GM20431 (cell line): ENCODE data around the gene POMP.

Experiments used
- in situ Hi-C: fragments of 300-500 bp; cut with MseI, MboI; formaldehyde crosslinking; loops from one replicate; pipeline ENCODE4 v1.15.0; 2020; ENCODE audit warnings: low sequenced_read_pairs; ENCODE audit not compliant: unreplicated experiment

The POMP gene

GRCh38 chr13:28658796-28659620, at the start of gene POMP:
Gene POMP (plus strand): TSS chr13:28659130. CDS start chr13:28659185, 55 bp downstream.
- in situ Hi-C loops: no loop called here

GRCh38 chr13:28609381-28609780, 49.5 kb upstream of the POMP start:
- in situ Hi-C loops: no loop called here

GRCh38 chr13:28609926-28610325, 49.0 kb upstream of the POMP start:
- in situ Hi-C loops: no loop called here

DNA sequence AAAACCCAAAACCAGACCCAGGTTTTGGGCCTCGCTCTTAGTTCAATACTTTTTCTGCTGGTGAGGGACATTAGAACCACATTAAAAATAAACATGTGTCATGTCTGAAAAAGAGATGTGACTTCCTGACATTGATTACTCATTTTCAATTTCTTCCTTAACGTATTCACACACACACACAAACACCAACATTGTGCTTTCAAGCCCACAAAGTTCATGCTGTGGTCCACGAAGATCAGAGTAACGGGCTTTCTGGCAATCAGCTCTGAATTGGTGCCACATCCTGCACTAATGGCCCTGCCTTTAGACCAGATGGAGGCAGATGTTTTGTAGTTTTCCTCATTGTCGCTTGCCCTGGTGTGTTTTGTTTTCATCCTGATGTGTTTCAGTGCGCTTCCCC, 47.9 kb upstream of the POMP start:
- in situ Hi-C loops: no loop called here

DNA sequence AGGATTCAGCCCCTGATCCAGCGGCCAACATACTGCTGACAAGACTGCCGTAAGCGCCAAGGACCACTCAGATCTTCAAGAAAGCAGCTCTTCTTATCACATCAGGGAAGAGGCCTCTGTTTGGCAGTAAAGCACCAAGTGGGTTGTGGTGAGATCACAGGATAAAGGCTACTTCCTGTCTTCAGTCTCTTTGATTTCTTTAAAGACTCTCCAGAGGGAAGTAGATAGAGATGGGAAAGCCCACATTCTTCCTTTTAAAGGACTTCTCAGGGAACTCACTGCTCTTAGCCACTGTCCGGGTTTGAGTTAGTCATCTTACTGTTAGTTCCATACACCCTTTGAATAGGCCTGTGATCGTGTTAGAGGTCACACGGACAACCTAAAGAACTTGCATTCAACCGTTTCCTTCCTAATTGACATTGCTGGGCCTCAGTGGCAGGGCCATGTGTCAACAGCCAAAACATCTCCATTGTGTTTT, 47.2 kb upstream of the POMP start:
- in situ Hi-C loops: no loop called here

DNA sequence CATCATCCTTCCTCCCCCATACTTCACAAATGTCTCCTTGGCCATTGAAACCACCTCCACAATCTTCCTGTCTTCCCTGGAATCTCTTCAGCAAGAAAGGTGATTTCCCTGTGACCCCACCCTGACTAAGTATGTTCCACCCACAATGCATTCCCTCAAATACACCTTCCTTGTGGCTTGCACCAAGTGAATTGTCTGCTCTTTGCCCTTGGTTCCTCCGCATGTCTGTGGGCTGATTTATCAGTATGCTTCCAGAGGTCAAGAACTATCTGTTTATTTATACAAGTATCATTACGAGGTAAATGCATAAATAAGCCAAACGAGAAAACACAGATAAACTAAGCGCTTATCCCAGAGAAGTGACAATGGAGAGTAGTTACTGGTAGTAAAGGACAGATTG, 45.4 kb upstream of the POMP start:
- in situ Hi-C loops: no loop called here

DNA sequence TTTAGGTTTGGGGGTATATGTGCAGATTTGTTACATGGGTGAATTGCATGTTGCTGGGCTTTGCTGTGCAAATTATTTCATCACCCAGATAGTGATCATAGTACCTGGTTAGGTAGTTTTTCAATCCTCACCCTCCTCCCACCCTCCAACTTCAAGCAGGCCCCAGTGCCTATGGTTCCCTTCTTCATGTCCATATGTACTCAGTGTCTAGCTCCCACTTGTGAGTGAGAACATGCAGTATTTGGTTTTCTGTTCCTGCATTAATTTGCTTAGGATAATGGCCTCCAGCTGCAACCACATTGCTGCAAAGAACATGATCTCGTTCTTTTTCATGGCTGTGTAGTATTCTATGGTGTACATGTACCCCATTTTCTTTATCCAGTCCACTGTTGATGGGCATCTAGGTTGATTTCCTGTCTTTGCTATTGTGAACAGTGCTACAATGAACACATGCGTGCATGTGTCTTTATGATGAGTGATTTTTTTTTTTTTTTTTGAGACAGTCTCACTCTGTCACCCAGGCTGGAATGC, 42.9 kb upstream of the POMP start:
- in situ Hi-C loops: no loop called here

- in situ Hi-C loops: no loop called here
These were observed 40.5 kb upstream of the POMP start for GRCh38 chr13:28618230-28618994.

DNA sequence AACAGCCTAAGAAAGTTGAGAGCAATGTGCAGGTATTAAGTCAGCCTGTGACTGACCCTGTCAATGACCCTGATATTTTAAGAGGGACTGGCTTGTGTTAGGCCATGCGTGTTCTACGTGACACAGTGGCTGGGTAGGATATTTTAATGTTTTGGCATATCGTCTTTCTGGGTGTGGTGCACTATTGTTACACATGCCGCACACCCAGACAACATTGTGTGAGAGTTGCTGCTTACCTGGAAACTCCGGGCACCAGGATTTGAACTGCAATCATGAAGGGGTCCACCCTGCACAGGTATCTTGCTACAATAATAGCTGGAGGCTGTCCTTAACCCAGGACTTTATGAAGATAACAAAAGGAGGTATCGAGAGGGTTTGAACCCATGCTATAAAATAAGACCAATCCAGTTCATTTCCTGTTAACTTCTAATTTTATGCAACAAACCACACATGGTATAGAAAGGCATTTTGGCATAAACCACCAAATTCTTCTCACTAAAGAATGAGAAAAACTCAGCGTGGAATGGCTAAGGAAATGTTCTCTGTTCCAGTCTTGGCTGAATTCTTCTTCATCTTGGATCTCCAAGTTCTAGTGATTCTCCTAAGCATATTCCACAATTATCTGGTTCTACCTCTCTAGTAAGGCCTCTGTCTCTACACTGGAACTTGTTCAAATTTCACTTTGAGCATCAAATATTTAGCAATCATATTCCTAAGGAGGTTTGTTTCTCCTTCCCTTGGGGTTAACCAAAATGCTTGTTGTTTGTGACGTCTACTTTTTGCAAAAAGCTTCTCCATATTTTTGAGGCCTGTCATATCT, 38.7 kb upstream of the POMP start:
- in situ Hi-C loops: no loop called here

- in situ Hi-C loops: no loop called here
These were observed 37.5 kb upstream of the POMP start for GRCh38 chr13:28621449-28621848.

DNA sequence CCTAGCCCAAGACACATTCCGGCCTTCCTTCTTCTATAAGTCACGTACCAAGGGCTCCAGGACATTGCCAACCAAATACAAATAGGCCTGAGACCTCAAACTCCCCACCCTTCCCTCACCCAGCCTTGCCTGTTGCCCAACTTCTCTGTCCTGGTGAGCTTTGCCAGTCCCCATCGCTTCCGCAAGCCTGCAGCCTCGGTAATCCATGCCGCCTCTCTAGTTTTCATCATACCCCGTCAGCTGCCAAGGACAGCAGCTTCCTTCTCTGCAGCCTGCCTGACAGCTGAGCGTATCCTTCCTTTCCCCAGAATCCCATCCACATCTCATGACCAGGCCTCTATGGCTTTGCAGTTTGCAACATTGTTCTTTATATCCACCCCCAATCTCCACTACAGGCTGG, 36.6 kb upstream of the POMP start:
- in situ Hi-C loops: no loop called here

DNA sequence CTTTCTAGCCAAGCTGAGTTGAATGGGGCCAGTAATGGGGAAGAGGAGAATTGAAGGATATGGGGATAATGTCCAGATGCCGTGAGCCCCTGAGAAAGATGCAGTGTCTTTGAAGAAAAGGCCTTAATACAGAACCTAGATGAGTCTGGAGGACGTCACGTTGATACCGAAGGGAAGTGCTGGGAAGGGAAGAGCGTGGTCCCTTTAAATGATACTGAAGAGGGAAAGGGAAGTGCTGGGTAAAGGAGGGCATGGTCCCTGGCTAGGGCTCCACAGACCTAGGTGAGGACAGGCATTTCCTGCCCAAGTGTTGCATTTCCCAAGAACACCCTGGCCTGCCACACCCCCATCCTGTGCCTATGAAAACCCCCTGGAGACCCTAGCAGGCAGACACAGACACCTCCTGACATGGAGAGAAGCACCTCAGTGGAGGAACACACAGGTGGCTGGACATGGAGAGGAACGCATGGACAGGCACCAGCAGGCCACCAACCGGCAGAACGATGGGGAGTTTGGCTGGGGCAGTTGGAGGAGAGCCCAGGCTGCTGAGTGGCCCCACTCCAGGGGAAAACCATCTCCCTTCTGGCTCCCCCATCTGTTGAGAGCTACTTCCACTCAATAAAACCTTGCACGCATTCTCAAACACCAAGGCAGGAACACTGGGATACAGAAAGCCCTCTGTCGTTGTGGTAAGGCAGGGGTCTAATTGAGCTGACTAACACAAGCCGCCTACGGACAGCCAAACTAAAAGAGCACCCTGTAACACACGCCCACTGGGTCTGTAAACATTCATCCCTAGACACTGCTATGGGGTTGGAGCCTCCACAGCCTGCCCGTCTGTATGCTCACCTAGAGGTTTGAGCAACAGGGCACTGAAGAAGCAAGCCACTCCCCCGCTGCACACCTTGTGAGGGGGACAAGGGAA, 34.9 kb upstream of the POMP start:
- in situ Hi-C loops: no loop called here

DNA sequence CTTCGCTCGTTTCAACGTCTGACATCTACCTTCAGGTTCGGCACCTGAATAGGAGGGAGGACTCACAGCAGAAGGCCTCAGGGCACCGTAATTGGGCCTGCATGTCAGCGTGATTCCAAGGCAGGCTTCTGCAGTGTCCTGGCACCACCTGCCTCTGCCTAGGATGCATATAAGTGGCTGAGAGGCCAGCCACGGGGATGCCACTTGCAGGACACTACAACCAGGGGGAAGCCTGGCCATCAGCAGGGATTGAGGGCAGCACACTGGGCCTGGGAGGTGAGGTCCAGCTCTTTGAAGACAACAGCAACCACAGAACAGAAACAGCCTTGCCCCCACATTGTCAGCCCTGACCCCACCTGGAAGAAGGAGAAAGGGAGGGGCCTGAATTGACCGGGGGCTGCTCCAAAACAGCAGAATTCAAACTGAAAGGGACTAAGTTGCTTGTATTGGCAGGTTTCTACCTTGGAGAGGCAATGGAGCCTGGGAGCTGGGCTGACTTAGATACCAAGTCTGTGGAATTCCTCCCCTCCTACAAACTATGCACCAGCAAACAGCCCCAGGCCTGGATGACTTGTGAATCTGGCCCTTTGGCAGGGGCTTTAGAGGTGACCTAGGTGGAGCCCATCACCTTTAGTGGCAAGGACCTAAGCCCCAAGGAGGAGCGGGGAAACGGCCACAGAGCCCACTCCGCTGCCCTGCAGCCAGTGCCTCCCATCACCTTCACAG, 34.1 kb upstream of the POMP start:
- in situ Hi-C loops: loop anchor here (25.0 kb wide), 1 partner anchor 313 kb away; no protein-coding TSS in a partner anchor

DNA sequence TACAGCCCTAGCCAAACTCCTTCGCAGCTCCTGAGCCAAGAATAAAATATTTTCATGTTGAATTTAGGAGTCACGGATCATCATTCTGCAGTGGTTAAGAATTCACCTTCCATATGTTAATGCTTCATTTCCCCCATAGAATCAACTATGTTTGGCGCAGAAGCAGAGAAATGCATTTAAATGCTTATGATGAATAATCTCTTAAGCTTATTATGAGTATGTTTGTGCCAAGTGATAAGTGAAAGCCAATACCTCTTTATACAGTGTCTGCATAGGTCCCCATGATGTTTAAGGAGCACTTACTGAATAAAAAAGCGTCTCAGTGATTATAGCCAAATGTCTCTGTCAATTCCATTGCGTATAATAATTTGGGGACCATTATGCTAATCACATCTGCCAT, 32.7 kb upstream of the POMP start:
- in situ Hi-C loops: loop anchor here (25.0 kb wide), 1 partner anchor 314 kb away; no protein-coding TSS in a partner anchor

- in situ Hi-C loops: loop anchor here (25.0 kb wide), 1 partner anchor 316 kb away; no protein-coding TSS in a partner anchor
These were observed 30.7 kb upstream of the POMP start for GRCh38 chr13:28628241-28628640.

- in situ Hi-C loops: loop anchor here (25.0 kb wide), 1 partner anchor 319 kb away; no protein-coding TSS in a partner anchor
These were observed 28.1 kb upstream of the POMP start for GRCh38 chr13:28630869-28631268.

GRCh38 chr13:28631801-28632200, 27.1 kb upstream of the POMP start:
- in situ Hi-C loops: loop anchor here (25.0 kb wide), 1 partner anchor 320 kb away; no protein-coding TSS in a partner anchor

- in situ Hi-C loops: loop anchor here (25.0 kb wide), 1 partner anchor 324 kb away; no protein-coding TSS in a partner anchor
These were observed 22.9 kb upstream of the POMP start for GRCh38 chr13:28636069-28636468.
